ENCODE measurements around the gene ZNF618.

ZNF618 gene

DNA sequence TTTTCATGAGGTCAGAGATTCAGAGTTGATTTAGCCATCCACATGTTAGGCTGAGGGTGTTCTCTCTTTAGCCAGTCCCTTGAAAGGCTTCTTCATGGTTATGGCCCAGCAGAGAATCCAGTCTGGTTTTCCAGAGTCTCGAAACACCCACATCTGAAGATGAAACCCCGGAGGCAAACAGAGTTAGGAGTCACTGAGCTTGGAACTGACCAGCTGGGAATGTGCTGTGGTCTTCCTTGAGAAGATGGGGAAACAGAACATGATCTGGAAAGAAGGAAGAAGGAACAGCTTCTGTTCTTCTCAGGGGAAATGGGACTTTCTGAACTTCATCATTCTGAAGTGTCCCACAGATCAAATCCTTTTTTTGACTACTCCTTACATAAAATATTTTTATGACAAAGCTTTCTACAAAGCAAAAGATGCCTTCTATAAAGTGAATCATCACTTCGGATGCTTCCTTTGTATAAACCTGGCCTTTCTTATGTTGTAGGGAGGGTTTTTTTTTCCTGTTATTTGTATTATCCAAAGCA lies 45.4 kb downstream of the ZNF618 start:
- Histone ChIP-seq H3K4me3 (ENCODE audit: low read depth, low read length) (no peak overlapping the region), H3K9me3 (ENCODE audit: control insufficient read depth, insufficient read depth, low read length) (0 out of 2 replicates have a peak, but pooled peaks cover 5% of the 10 kb centered on the region), H3K9ac (ENCODE audit: low read depth, low read length) (no peak overlapping the region), H3K36me3 (ENCODE audit: control insufficient read depth, insufficient read depth, low read length) (0 out of 2 replicates have a peak, but pooled peaks cover 3% of the 10 kb centered on the region), H3K27ac (ENCODE audit: low read depth, low read length) (no peak overlapping the region), H3K27me3 (ENCODE audit: control insufficient read depth, insufficient read depth, low read length) (no peaks in the 10 kb centered on the region), H3K4me1 (ENCODE audit: control insufficient read depth, insufficient read depth, low read length) (no peaks in the 10 kb centered on the region)

- no peak overlapping the region for H3K4me3 ChIP-seq (ENCODE audit: low read depth, low read length)
- no peaks in the 10 kb centered on the region for H3K27me3 ChIP-seq (ENCODE audit: control insufficient read depth, insufficient read depth, low read length)
- 0 out of 2 replicates have a peak, but pooled peaks cover 5% of the 10 kb centered on the region for H3K9me3 ChIP-seq (ENCODE audit: control insufficient read depth, insufficient read depth, low read length)
- no peak overlapping the region for H3K9ac ChIP-seq (ENCODE audit: low read depth, low read length)
- H3K27ac ChIP-seq (ENCODE audit: low read depth, low read length), result no peak overlapping the region
- no peaks in the 10 kb centered on the region; the same call in 1 of the 2 replicates for H3K4me1 ChIP-seq (ENCODE audit: control insufficient read depth, insufficient read depth, low read length)
- H3K36me3 ChIP-seq (ENCODE audit: control insufficient read depth, insufficient read depth, low read length), result no peaks in the 10 kb centered on the region
These were observed 46.1 kb downstream of the ZNF618 start for GRCh38 chr9:113922160-113922559.

DNA sequence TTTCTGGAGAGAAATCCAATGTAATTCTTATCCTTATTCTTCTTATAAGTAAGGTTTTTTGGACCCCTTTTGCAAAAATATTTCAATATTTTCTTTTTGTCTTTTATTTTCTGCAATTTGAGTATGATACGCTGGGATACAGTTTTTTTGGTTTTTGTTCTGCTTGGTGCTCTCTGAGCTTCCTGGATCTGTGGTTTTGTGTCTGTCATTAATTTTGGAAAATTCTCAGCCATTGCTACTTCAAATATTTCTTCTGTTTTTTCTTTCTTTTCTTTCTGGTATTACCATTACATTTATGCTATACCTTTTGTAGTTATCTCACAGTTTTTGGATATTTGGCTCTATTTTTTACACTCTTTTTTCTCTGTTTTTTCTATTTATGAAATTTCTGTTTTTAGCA lies 50.1 kb downstream of the ZNF618 start:
- Histone ChIP-seq H3K9ac (ENCODE audit: low read depth, low read length) (no peak overlapping the region), H3K9me3 (ENCODE audit: control insufficient read depth, insufficient read depth, low read length) (0 out of 2 replicates have a peak, but pooled peaks cover 5% of the 10 kb centered on the region), H3K4me1 (ENCODE audit: control insufficient read depth, insufficient read depth, low read length) (peaks cover 4% of the 10 kb centered on the region; the same call in 1 of the 2 replicates), H3K27me3 (ENCODE audit: control insufficient read depth, insufficient read depth, low read length) (no peaks in the 10 kb centered on the region), H3K4me3 (ENCODE audit: low read depth, low read length) (no peak overlapping the region), H3K36me3 (ENCODE audit: control insufficient read depth, insufficient read depth, low read length) (no peaks in the 10 kb centered on the region), H3K27ac (ENCODE audit: low read depth, low read length) (no peak overlapping the region)

- 0 out of 2 replicates have a peak, but pooled peaks cover 5% of the 10 kb centered on the region for H3K9me3 ChIP-seq (ENCODE audit: control insufficient read depth, insufficient read depth, low read length)
- no peak overlapping the region for H3K27ac ChIP-seq (ENCODE audit: low read depth, low read length)
- no peak overlapping the region for H3K4me3 ChIP-seq (ENCODE audit: low read depth, low read length)
- no peaks in the 10 kb centered on the region for H3K27me3 ChIP-seq (ENCODE audit: control insufficient read depth, insufficient read depth, low read length)
- H3K9ac ChIP-seq (ENCODE audit: low read depth, low read length), result no peak overlapping the region
- no peaks in the 10 kb centered on the region for H3K36me3 ChIP-seq (ENCODE audit: control insufficient read depth, insufficient read depth, low read length)
- H3K4me1 ChIP-seq (ENCODE audit: control insufficient read depth, insufficient read depth, low read length), result peaks cover 4% of the 10 kb centered on the region; the same call in 1 of the 2 replicates
These were observed 51.2 kb downstream of the ZNF618 start for GRCh38 chr9:113927277-113927676.

GRCh38 chr9:113928269-113928668 lies 52.2 kb downstream of the ZNF618 start:
- no peaks in the 10 kb centered on the region for H3K36me3 ChIP-seq (ENCODE audit: control insufficient read depth, insufficient read depth, low read length)
- H3K27me3 ChIP-seq (ENCODE audit: control insufficient read depth, insufficient read depth, low read length), result no peaks in the 10 kb centered on the region
- no peaks in the 10 kb centered on the region for H3K9me3 ChIP-seq (ENCODE audit: control insufficient read depth, insufficient read depth, low read length)
- H3K4me1 ChIP-seq (ENCODE audit: control insufficient read depth, insufficient read depth, low read length), result peaks cover 4% of the 10 kb centered on the region; the same call in 1 of the 2 replicates
- no peak overlapping the region for H3K4me3 ChIP-seq (ENCODE audit: low read depth, low read length)
- H3K9ac ChIP-seq (ENCODE audit: low read depth, low read length), result no peak overlapping the region
- H3K27ac ChIP-seq (ENCODE audit: low read depth, low read length), result no peak overlapping the region

GRCh38 chr9:113929634-113930389 lies 53.7 kb downstream of the ZNF618 start:
- H3K9me3 ChIP-seq (ENCODE audit: control insufficient read depth, insufficient read depth, low read length), result no peaks in the 10 kb centered on the region
- no peaks in the 10 kb centered on the region for H3K36me3 ChIP-seq (ENCODE audit: control insufficient read depth, insufficient read depth, low read length)
- H3K27me3 ChIP-seq (ENCODE audit: control insufficient read depth, insufficient read depth, low read length), result no peaks in the 10 kb centered on the region
- H3K27ac ChIP-seq (ENCODE audit: low read depth, low read length), result no peak overlapping the region
- no peak overlapping the region for H3K4me3 ChIP-seq (ENCODE audit: low read depth, low read length)
- peaks cover 4% of the 10 kb centered on the region; the same call in 1 of the 2 replicates for H3K4me1 ChIP-seq (ENCODE audit: control insufficient read depth, insufficient read depth, low read length)
- H3K9ac ChIP-seq (ENCODE audit: low read depth, low read length), result no peak overlapping the region

- no peak overlapping the region for H3K27ac ChIP-seq (ENCODE audit: low read depth, low read length)
- no peaks in the 10 kb centered on the region for H3K36me3 ChIP-seq (ENCODE audit: control insufficient read depth, insufficient read depth, low read length)
- no peaks in the 10 kb centered on the region for H3K9me3 ChIP-seq (ENCODE audit: control insufficient read depth, insufficient read depth, low read length)
- no peaks in the 10 kb centered on the region for H3K27me3 ChIP-seq (ENCODE audit: control insufficient read depth, insufficient read depth, low read length)
- no peak overlapping the region for H3K4me3 ChIP-seq (ENCODE audit: low read depth, low read length)
- peaks cover 4% of the 10 kb centered on the region; the same call in 1 of the 2 replicates for H3K4me1 ChIP-seq (ENCODE audit: control insufficient read depth, insufficient read depth, low read length)
- H3K9ac ChIP-seq (ENCODE audit: low read depth, low read length), result no peak overlapping the region
These were observed 54.3 kb downstream of the ZNF618 start for GRCh38 chr9:113930390-113930783.

- no peaks in the 10 kb centered on the region for H3K27me3 ChIP-seq (ENCODE audit: control insufficient read depth, insufficient read depth, low read length)
- H3K4me3 ChIP-seq (ENCODE audit: low read depth, low read length), result no peak overlapping the region
- no peak overlapping the region for H3K9ac ChIP-seq (ENCODE audit: low read depth, low read length)
- H3K4me1 ChIP-seq (ENCODE audit: control insufficient read depth, insufficient read depth, low read length), result peaks cover 4% of the 10 kb centered on the region; the same call in 1 of the 2 replicates
- H3K9me3 ChIP-seq (ENCODE audit: control insufficient read depth, insufficient read depth, low read length), result no peaks in the 10 kb centered on the region
- H3K27ac ChIP-seq (ENCODE audit: low read depth, low read length), result no peak overlapping the region
- no peaks in the 10 kb centered on the region for H3K36me3 ChIP-seq (ENCODE audit: control insufficient read depth, insufficient read depth, low read length)
These were observed 55.0 kb downstream of the ZNF618 start for GRCh38 chr9:113931140-113931539.

DNA sequence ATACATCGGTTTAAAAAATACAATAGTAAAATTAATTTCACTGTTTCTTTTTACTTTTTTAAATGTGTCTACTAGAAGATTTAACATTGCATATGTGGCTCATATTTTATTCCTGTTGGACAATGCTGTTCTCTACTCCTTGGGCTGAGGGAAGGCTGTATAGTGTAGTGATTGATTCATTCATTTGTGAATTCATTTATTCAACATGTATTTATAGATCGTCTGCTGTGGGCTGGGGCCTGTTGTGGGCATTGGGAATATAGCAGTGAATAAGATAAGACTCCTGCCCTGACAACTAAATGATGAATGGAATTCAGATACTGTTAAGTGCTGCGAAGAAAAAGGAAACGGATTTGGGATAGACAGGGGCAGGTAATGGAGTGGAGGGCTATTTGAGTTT lies 55.7 kb downstream of the ZNF618 start:
- Histone ChIP-seq H3K36me3 (ENCODE audit: control insufficient read depth, insufficient read depth, low read length) (no peaks in the 10 kb centered on the region), H3K27me3 (ENCODE audit: control insufficient read depth, insufficient read depth, low read length) (no peaks in the 10 kb centered on the region), H3K27ac (ENCODE audit: low read depth, low read length) (no peak overlapping the region), H3K9me3 (ENCODE audit: control insufficient read depth, insufficient read depth, low read length) (no peaks in the 10 kb centered on the region), H3K4me1 (ENCODE audit: control insufficient read depth, insufficient read depth, low read length) (peaks cover 4% of the 10 kb centered on the region; the same call in 1 of the 2 replicates), H3K4me3 (ENCODE audit: low read depth, low read length) (no peak overlapping the region), H3K9ac (ENCODE audit: low read depth, low read length) (no peak overlapping the region)

GRCh38 chr9:113932906-113933584 lies 56.9 kb downstream of the ZNF618 start:
- Histone ChIP-seq H3K4me1 (ENCODE audit: control insufficient read depth, insufficient read depth, low read length) (no peaks in the 10 kb centered on the region), H3K36me3 (ENCODE audit: control insufficient read depth, insufficient read depth, low read length) (no peaks in the 10 kb centered on the region), H3K4me3 (ENCODE audit: low read depth, low read length) (no peak overlapping the region), H3K27ac (ENCODE audit: low read depth, low read length) (no peak overlapping the region), H3K27me3 (ENCODE audit: control insufficient read depth, insufficient read depth, low read length) (no peaks in the 10 kb centered on the region), H3K9ac (ENCODE audit: low read depth, low read length) (no peak overlapping the region), H3K9me3 (ENCODE audit: control insufficient read depth, insufficient read depth, low read length) (no peaks in the 10 kb centered on the region)

DNA sequence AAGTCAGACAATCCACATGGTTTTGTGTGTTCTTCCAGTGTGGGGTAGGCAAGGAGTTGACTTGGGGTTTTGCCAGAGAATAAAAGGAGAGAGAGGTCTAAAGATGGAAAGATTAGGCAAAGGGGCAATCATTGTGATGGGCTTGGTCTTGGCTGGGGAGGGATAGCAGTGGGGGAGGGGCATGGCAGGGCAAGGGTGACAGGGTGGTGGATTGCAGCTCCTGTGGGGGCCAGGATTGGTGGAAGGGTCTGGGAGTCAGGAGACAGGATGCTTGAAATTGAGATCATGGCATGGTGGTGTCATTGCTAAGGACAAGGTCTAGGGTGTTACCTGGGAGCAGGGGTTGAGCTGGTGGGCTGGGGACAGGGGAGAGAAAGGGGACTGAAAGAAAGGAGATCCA lies 57.6 kb downstream of the ZNF618 start:
- Histone ChIP-seq H3K27me3 (ENCODE audit: control insufficient read depth, insufficient read depth, low read length) (no peaks in the 10 kb centered on the region), H3K27ac (ENCODE audit: low read depth, low read length) (no peak overlapping the region), H3K4me1 (ENCODE audit: control insufficient read depth, insufficient read depth, low read length) (no peaks in the 10 kb centered on the region), H3K4me3 (ENCODE audit: low read depth, low read length) (no peak overlapping the region), H3K36me3 (ENCODE audit: control insufficient read depth, insufficient read depth, low read length) (no peaks in the 10 kb centered on the region), H3K9me3 (ENCODE audit: control insufficient read depth, insufficient read depth, low read length) (no peaks in the 10 kb centered on the region), H3K9ac (ENCODE audit: low read depth, low read length) (no peak overlapping the region)
